WI38 (cell line): ENCODE data around the gene AQP12A.

Experiments used
- H3K4me3 ChIP-seq: 2 replicates; pipeline ENCODE4 v1.5.1; 2011; ENCODE audit warnings: low read depth, mild to moderate bottlenecking, control low read depth, low read length
- TF ChIP-seq, protein P1 (sequence below): IDR thresholded peaks from 2 replicates; pipeline ENCODE4 v1.5.1; 2012; ENCODE audit warnings: low read depth, mild to moderate bottlenecking, control low read depth, low read length

The AQP12A gene

DNA sequence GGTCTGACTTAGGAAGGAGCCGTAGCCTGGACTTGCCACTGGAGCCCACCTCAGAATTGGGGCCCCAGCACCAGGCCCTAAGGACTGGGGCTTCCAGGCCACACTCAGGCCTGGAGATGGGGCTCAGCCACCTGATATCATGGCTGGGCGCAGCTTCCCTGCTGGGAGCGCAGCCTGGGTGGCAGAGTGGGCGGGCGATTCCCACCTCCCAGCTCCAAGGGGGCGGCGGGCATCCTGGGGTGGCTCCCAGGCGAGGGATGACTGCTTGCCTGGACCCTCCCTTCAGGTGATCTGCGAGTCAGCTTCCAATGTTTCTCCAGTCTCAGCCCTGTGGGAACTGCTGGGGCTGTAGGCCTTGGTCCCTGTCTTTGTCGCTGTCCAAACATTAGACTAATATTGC is 46.3 kb upstream of the AQP12A start:
- TF ChIP-seq, protein P1, sequence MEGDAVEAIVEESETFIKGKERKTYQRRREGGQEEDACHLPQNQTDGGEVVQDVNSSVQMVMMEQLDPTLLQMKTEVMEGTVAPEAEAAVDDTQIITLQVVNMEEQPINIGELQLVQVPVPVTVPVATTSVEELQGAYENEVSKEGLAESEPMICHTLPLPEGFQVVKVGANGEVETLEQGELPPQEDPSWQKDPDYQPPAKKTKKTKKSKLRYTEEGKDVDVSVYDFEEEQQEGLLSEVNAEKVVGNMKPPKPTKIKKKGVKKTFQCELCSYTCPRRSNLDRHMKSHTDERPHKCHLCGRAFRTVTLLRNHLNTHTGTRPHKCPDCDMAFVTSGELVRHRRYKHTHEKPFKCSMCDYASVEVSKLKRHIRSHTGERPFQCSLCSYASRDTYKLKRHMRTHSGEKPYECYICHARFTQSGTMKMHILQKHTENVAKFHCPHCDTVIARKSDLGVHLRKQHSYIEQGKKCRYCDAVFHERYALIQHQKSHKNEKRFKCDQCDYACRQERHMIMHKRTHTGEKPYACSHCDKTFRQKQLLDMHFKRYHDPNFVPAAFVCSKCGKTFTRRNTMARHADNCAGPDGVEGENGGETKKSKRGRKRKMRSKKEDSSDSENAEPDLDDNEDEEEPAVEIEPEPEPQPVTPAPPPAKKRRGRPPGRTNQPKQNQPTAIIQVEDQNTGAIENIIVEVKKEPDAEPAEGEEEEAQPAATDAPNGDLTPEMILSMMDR: no peak
- no peak overlapping the region for H3K4me3 ChIP-seq

GRCh38 chr2:240645801-240646175 is 45.9 kb upstream of the AQP12A start:
- TF ChIP-seq, protein P1: no peak

DNA sequence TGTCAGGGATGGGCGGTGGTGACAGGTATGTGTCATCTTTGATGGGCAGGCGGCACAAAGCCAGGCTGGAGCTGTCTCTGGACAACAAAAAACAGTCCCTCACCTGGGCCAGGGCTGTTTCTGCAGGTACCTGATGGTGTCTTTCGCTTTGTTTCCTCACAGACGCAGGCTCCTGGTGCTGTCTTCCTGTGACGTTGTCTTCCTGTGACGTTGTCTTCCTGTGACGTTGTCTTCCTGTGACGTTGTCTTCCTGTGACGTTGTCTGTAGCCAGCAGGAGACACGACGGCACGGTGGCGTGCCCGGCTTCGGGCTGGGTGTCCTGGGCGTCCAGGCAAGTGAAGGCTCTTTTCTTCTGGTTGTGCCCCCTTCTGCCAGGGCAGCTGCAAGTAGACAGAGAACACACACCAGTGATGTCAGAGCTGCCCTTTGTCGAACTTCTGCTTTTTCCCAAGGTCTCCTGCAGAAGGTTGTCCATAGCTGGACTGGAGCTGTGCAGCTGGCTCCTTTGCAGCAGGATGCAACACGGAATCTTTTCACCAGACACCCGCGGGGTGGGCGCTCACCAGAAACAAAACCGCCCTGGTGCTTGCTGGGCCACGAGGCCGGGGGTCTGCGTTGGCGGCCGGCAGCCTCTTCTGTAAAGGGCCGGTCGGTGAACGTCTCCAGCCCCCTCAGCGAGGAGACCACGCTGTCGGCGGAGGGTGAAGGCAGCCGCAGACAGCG is 45.3 kb upstream of the AQP12A start:
- H3K4me3 ChIP-seq: no peak overlapping the region

More at GRCh38 chr2:240645801-240646175, 45.9 kb upstream of the AQP12A start:
- H3K4me3 ChIP-seq: no peak overlapping the region

GRCh38 chr2:240646900-240647502 is 44.7 kb upstream of the AQP12A start:
- H3K4me3 ChIP-seq: no peak overlapping the region
- TF ChIP-seq, protein P1: no peak

More for the DNA sequence above, 45.3 kb upstream of the AQP12A start:
- TF ChIP-seq, protein P1: no peak

DNA sequence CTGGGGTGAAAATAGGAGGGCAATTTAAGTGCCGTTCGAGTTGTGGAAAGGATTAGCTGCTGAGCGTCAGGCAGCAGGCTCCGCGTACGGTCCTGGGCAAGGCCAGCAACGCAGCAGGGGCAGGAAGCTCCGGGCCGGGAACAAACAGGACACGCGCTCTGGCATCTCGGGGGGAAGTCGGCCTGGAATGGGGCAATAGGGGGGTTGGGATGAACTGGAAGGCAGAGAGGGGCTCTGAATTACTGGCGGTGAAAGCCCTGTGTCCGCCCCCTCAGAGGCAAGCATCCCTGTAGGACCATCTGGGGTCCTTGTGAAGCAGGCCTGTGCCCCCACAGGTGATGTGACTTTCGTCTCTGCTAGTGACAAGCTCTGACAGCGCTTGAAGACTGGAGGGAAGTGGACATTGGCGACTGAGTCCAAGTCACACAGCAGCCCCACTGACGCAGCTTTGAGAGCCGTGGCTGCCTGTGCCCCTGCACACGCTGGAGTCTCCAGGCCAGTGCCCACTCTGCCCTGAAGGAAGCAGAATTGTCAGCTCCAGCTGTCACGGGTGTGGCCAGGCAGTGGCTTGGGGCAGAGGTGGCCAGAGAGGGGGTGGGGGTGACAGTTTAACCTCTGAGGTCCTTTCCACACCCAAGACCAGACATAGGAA is 44.0 kb upstream of the AQP12A start:
- no peak overlapping the region for H3K4me3 ChIP-seq
- TF ChIP-seq, protein P1: no peak

- H3K4me3 ChIP-seq: no peak overlapping the region
- TF ChIP-seq, protein P1: no peak
Observed at GRCh38 chr2:240648155-240648649, 43.5 kb upstream of the AQP12A start.
